Choroid plexus epithelial cell (primary cell): Measurements from ENCODE around the gene HTR1D.

Experiments
- DNase-seq: peaks from one replicate; pipeline ENCODE4 v3.0.0-alpha.2; 2010; ENCODE audit warnings: low read depth
- H3K4me3 ChIP-seq: 2 replicates; pipeline ENCODE4 v1.5.1; 2011; ENCODE audit warnings: low read depth, mild to moderate bottlenecking, control low read depth, low read length, moderate library complexity
- CTCF ChIP-seq: conservative IDR thresholded peaks from 2 replicates; pipeline ENCODE4 v1.5.1; 2011; ENCODE audit warnings: low read depth, mild to moderate bottlenecking, control low read depth, inconsistent platforms, low read length, moderate library complexity

HTR1D gene

GRCh38 chr1:23215751-23216449 lies 1.4 kb downstream of the HTR1D start:
- DNase-seq = no peak

GRCh38 chr1:23215291-23215690 lies 2.0 kb downstream of the HTR1D start:
- no peak overlapping the region for H3K4me3 ChIP-seq
- no peak for TF ChIP-seq CTCF
- DNase-seq = no peak

More at GRCh38 chr1:23215751-23216449, 1.4 kb downstream of the HTR1D start:
- H3K4me3 ChIP-seq = no peak overlapping the region
- no peak for TF ChIP-seq CTCF

GRCh38 chr1:23214640-23215039 lies 2.7 kb downstream of the HTR1D start:
- TF ChIP-seq CTCF = no peak
- no peak for DNase-seq
- H3K4me3 ChIP-seq = no peak overlapping the region

GRCh38 chr1:23211955-23212354 lies 5.3 kb downstream of the HTR1D start:
- no peak for TF ChIP-seq CTCF
- no peak overlapping the region for H3K4me3 ChIP-seq
- DNase-seq = no peak

- no peak for TF ChIP-seq CTCF
- no peak overlapping the region for H3K4me3 ChIP-seq
- DNase-seq = no peak
Observed at GRCh38 chr1:23210963-23211362, 6.3 kb downstream of the HTR1D start.

- DNase-seq = peak; percentile 30
- TF ChIP-seq CTCF = peak; percentile 33
- H3K4me3 ChIP-seq = no peak overlapping the region
Observed at GRCh38 chr1:23210351-23210785, 6.9 kb downstream of the HTR1D start.

- H3K4me3 ChIP-seq = no peak overlapping the region
- no peak for TF ChIP-seq CTCF
- no peak for DNase-seq
Observed at GRCh38 chr1:23209770-23210169, 7.5 kb downstream of the HTR1D start.
